Stimulated activated naive CD8-positive, alpha-beta T cell treated with anti-CD3 and anti-CD28 coated beads, Interleukin-15, Interleukin-2, amounts not matched to agents 100 ng/mL and 50 ng/mL, for 24 hours (primary cell): Measurements from ENCODE around the gene ANO7.

Experiments used
- H3K27ac Mint-ChIP-seq: one replicate; pipeline ENCODE4 v1.8.0; 2021; ENCODE audit warnings: mild to moderate bottlenecking, mixed read lengths
- H3K27me3 Mint-ChIP-seq: one replicate; pipeline ENCODE4 v1.8.0; 2021; ENCODE audit warnings: mixed read lengths
- H3K36me3 Mint-ChIP-seq: one replicate; pipeline ENCODE4 v1.8.0; 2021; ENCODE audit warnings: low read depth, mixed read lengths
- H3K4me1 Mint-ChIP-seq: one replicate; pipeline ENCODE4 v1.8.0; 2021; ENCODE audit warnings: low read depth, mixed read lengths
- H3K4me3 Mint-ChIP-seq: one replicate; pipeline ENCODE4 v1.8.0; 2021; ENCODE audit warnings: mild to moderate bottlenecking, mixed read lengths
- H3K9me3 Mint-ChIP-seq: one replicate; pipeline ENCODE4 v1.8.0; 2021; ENCODE audit warnings: mixed read lengths

Gene ANO7, protein sequence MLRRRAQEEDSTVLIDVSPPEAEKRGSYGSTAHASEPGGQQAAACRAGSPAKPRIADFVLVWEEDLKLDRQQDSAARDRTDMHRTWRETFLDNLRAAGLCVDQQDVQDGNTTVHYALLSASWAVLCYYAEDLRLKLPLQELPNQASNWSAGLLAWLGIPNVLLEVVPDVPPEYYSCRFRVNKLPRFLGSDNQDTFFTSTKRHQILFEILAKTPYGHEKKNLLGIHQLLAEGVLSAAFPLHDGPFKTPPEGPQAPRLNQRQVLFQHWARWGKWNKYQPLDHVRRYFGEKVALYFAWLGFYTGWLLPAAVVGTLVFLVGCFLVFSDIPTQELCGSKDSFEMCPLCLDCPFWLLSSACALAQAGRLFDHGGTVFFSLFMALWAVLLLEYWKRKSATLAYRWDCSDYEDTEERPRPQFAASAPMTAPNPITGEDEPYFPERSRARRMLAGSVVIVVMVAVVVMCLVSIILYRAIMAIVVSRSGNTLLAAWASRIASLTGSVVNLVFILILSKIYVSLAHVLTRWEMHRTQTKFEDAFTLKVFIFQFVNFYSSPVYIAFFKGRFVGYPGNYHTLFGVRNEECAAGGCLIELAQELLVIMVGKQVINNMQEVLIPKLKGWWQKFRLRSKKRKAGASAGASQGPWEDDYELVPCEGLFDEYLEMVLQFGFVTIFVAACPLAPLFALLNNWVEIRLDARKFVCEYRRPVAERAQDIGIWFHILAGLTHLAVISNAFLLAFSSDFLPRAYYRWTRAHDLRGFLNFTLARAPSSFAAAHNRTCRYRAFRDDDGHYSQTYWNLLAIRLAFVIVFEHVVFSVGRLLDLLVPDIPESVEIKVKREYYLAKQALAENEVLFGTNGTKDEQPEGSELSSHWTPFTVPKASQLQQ

DNA sequence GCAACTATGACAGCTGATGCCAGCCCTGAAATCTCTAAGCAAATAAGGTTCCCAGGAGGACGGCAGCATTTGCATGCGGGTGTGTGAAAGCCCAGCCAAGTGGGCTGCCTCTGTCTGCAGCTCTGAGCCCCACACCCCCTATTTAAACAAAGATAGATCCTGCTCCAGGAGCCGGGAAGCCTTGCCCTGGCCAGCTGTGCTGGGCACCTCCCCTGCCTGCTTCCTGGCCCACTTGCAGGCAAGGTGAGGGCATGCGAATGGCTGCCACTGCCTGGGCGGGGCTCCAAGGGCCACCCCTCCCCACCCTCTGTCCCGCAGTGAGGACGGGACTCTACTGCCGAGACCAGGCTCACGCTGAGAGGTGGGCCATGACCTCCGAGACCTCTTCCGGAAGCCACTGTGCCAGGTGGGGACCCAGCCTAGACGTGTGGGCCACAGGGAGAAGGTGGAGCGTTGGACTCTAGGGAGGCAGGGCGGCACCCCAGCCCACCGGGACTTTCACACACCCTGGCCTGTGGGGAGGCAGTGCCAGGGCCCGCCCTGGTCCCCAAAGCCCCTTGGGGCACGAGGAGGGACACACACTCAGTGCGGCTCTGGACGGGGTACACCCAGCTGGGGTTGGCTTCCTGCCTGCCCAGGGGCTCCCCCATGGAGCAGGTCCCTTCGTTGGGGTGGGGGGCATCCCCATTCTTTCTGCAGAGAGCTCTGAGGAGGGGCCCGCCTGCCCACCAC lies at the start of gene ANO7:
Gene ANO7, plus strand, starts transcription at position 317 of the 732 bp plus-strand sequence. CDS start 1,387 bp downstream, outside the sequence.
- H3K36me3 Mint-ChIP-seq = peaks cover 2% of the 10 kb centered on the region
- no peak within 1 kb of the TSS for H3K4me3 Mint-ChIP-seq
- no peaks in the 10 kb centered on the region for H3K27me3 Mint-ChIP-seq
- H3K27ac Mint-ChIP-seq = no peak within 1 kb of the TSS
- no peaks in the 10 kb centered on the region for H3K9me3 Mint-ChIP-seq
- H3K4me1 Mint-ChIP-seq = no peaks in the 10 kb centered on the region

DNA sequence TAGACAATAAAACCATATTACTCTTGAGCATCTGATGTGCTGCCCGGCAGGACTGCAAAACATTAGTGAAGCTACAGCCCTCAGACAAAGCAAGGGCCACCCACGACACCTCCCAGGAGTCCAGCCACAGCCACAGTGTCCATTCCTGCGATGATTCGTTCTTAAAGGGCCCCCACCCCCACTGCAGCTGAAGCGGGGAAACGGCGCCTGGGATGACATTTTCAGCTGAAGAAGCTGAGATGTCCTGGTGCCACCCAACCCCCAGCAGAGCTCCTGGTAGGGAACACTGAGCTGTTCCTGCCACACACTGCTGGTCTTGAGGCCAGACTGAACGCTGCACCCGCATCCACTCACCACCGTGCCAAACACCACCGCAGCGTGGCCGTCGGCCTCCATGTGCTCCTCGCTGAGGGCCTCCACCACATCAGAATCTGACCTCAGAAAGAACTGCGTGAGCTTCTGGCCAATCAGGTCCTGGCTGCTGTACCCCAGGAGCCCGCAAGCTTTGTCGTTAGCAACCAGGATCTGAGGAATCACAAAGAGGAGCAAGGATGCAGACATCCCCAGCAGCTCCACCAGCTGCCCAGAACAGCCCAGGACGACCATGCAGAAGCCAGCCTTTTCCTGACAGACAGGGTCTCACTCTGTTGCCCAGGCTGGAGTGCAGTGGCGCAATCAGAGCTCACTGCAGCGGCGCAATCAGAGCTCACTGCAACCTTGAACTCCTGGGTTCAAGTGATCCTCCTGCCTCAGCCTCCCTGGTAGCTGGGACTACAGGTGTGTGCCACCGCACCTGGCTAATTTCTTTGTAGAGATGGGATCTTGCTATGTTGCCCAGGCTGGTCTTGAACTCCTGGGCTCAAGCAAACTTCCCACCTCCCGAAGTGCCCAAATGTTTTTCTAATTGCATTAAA lies 48.7 kb upstream of the ANO7 start:
- Mint-ChIP-seq H3K4me1 (no peaks in the 10 kb centered on the region), H3K36me3 (peaks cover 41% of the 10 kb centered on the region), H3K4me3 (no peak overlapping the region), H3K9me3 (no peaks in the 10 kb centered on the region), H3K27me3 (no peaks in the 10 kb centered on the region), H3K27ac (no peak overlapping the region)

DNA sequence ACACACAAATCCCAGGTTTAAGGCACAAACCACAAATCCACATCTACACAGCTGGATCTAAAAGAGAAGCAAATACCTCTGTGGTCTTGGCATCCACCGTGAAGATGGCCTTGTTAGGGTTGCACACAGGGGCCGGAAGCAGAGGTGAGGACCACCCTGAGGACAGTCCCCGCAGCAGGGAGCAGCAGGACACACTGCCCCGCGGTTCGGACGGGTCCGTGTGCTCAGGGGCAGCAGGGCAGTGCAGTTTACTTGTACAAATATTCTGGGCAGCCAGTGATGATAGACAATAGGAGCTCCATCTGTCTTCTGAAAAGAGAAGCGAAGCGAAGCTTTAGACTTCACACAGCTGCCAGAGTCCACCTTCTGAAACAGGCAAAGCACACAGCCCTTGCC lies 48.0 kb upstream of the ANO7 start:
- no peaks in the 10 kb centered on the region for H3K27me3 Mint-ChIP-seq
- peaks cover 44% of the 10 kb centered on the region for H3K36me3 Mint-ChIP-seq
- H3K4me1 Mint-ChIP-seq = no peaks in the 10 kb centered on the region
- no peak overlapping the region for H3K4me3 Mint-ChIP-seq
- H3K9me3 Mint-ChIP-seq = no peaks in the 10 kb centered on the region
- no peak overlapping the region for H3K27ac Mint-ChIP-seq

DNA sequence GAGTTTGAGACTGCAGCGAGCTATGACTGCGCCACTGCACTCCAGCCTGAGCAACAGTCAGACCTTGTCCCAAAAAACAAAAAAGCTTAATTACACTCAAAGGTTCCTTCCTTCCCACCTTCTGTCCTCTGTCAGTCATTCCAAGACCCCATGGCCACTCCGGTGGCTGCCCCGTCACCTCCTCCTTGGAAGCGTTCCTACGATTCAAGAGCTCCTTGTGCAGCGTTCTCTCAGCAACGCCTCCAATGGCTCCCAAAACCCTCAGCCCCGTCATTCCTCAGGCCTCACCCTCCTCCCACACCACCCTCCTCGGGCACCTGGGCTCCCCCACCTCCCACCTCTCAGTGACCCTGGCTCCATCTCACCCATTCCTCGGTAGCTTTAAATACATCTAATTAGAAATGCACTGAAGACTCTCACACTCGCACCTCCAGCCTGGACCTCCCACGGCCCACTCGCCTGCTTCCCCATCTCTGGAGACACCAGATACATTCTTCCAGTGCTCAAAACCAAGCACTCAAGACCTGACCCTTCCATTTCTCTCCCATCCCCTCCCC lies 47.2 kb upstream of the ANO7 start:
- Mint-ChIP-seq H3K4me1 (peaks cover 2% of the 10 kb centered on the region), H3K9me3 (no peaks in the 10 kb centered on the region), H3K27me3 (no peaks in the 10 kb centered on the region), H3K4me3 (no peak overlapping the region), H3K36me3 (peaks cover 42% of the 10 kb centered on the region), H3K27ac (peak overlapping the region; percentile 27)

DNA sequence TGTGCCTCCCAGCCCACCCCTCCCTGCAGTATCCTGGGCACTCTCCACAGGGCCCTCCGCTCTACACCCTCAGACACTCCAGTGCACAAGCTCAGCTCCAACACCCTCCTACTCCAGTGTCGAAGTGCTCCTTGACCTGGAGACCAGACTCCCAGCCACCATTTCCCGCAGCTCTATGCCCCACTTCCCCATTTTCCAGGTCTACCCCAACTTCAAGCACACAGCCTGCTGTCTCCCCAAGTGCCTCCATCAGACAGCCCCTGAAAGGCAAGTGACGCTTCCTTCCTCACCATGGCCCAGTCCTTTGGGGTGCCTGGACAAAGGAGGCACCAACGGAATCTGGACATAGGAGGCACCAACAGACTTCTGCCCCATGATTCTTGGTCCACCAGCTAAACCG lies 46.4 kb upstream of the ANO7 start:
- H3K36me3 Mint-ChIP-seq = peaks cover 40% of the 10 kb centered on the region
- H3K4me3 Mint-ChIP-seq = no peak overlapping the region
- H3K4me1 Mint-ChIP-seq = peaks cover 9% of the 10 kb centered on the region
- H3K9me3 Mint-ChIP-seq = no peaks in the 10 kb centered on the region
- peak overlapping the region; percentile 8 for H3K27ac Mint-ChIP-seq
- H3K27me3 Mint-ChIP-seq = no peaks in the 10 kb centered on the region

DNA sequence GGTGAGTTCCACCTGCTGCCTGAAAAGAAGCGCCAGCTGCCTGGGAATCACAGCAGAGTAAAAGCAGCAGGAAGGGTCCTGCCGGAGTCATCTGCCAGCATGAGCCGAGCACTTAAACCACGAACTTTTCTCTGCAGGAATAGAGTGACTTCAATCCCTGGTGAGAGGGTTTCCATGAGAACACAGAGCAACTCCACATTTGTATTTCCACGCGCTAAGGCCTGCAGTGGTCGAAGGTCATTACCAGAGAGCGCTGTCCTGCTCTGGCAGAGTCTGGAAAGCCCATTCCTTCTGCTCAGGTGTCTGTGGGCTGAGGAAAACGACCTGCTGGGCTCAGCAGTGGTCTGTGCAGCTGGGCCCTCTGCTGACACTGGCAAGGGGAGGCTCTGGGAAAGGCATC lies 45.9 kb upstream of the ANO7 start:
- Mint-ChIP-seq H3K27ac (no peak overlapping the region), H3K27me3 (no peaks in the 10 kb centered on the region), H3K4me3 (no peak overlapping the region), H3K9me3 (no peaks in the 10 kb centered on the region), H3K4me1 (peaks cover 10% of the 10 kb centered on the region), H3K36me3 (peaks cover 40% of the 10 kb centered on the region)

DNA sequence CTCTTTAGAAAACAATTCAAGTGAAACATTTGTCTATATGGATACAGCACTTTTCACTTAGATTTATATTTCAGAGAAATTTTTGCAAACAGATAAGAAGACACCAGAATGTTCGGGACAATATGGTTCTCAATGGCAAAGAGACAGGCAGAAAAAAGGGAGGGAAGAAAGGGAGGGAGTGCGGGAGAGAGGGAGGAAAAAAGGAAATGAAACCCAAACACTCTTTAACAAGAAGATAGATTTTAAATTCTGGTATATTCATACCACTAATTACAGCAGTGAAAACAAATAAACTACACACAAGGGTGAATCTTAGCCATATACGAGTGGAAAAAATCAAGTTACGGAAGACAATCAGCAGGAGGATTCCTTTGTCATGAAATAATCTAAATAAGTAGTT lies 42.2 kb upstream of the ANO7 start:
- Mint-ChIP-seq H3K4me3 (no peak overlapping the region), H3K4me1 (peaks cover 35% of the 10 kb centered on the region), H3K27ac (no peak overlapping the region), H3K9me3 (no peaks in the 10 kb centered on the region), H3K36me3 (peaks cover 19% of the 10 kb centered on the region), H3K27me3 (no peaks in the 10 kb centered on the region)

DNA sequence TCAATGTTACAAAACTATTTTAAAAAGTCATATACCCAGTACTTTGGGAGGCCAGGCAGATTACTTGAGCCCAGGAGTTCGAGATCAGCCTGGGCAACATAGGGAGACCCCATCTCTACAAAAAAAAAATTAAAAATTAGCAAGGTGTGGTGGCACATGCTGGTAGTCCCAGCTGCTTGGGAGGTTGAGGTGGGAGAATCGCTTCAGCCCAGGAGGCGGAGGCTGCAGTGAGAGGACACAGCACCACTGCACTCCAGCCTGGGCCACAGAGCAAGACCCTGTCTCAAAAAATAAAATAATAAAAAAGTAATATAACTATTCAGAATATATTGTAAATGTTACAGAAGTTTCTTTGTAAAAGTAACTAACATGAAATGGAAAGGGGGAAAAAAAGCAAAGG lies 41.1 kb upstream of the ANO7 start:
- Mint-ChIP-seq H3K27ac (no peak overlapping the region), H3K36me3 (peaks cover 19% of the 10 kb centered on the region), H3K4me1 (peaks cover 46% of the 10 kb centered on the region), H3K4me3 (no peak overlapping the region), H3K27me3 (no peaks in the 10 kb centered on the region), H3K9me3 (no peaks in the 10 kb centered on the region)

DNA sequence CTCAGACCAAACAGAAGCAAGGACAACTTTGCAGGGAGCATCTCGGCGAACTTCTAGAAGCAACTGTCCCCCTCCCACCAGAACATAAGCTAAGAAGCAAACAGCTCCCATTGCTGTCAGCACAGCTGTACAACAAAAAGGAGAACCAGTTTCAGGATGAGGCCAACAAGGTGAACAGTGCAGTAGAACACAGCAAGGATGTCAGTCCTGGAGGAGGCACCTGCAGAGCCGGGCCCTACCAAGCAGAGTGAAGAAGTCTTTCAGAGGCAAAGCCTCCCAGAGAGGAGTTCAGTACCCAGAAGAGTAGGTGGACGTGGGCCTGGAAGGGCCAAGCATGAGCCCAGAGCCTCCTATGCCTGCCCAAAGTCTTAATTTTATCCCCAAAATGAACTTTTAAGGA lies 40.2 kb upstream of the ANO7 start:
- H3K27ac Mint-ChIP-seq = peak overlapping the region; percentile 81

DNA sequence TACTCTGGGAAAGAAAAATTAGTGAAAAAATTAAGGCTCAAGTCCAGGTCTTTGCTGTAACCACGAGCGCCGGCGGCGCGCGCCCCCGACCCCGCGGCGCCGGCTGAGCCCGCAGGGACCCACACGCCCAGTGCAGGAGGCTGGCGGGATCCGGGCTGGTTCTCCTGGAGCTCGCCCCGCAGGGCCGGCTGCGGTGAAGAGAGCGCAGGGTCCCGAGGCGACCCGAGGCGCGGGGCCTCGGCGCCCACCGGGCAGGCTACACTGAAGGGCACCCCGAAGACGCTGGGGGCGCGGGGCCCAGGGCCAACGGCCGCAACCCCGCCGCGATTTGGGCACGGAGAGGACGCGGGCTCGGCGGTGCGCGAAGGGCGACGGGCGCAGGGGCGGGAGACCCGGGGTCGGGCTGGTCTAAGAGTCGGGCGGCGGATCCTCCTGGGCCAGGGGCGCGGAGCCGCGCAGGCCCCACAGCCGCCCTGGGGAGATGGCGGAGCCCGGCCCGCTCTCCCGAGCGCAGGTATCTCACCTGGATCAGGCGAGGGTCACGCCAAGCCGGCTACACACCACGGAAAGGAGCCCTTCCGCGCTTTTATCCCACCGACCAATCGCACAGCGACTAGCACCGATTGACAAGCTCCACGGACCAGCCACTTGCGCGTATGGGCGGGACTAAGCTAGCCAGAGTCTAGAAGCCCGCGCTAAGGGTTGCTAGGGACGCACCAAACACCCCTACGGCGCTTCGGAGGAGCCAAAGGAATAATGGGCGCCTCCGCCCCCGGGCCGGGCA lies 39.4 kb upstream of the ANO7 start, which contains the start of gene PASK:
Gene PASK, minus strand, starts transcription at position 582 of the 784 bp plus-strand sequence. CDS start 6,440 bp downstream, outside the sequence.
- Mint-ChIP-seq H3K36me3 (peaks cover 19% of the 10 kb centered on the region), H3K27me3 (no peaks in the 10 kb centered on the region), H3K27ac (peak within 1 kb of the TSS; percentile 94), H3K4me3 (peak within 1 kb of the TSS; percentile 95), H3K9me3 (no peaks in the 10 kb centered on the region), H3K4me1 (peaks cover 58% of the 10 kb centered on the region)

More for the DNA sequence above, 40.2 kb upstream of the ANO7 start:
- Mint-ChIP-seq H3K9me3 (no peaks in the 10 kb centered on the region), H3K4me1 (peaks cover 53% of the 10 kb centered on the region), H3K27me3 (no peaks in the 10 kb centered on the region), H3K36me3 (peaks cover 14% of the 10 kb centered on the region), H3K4me3 (peak overlapping the region; percentile 95)

DNA sequence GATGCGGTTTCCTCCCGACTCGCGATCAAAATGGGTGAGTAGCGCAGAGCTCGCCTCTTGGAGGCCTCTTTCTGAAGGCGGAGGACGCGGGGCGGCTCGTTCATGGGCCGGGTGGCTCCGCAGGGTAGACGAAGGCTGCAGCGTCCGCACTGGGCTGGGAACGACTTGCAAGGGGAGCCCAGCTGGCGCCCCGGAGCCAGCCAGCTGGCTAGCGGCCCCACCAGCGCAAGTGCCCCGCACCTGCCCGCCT lies 38.9 kb upstream of the ANO7 start:
- Mint-ChIP-seq H3K27me3 (no peaks in the 10 kb centered on the region), H3K4me1 (peaks cover 59% of the 10 kb centered on the region), H3K4me3 (peak overlapping the region; percentile 95), H3K27ac (peak overlapping the region; percentile 72), H3K36me3 (peaks cover 19% of the 10 kb centered on the region), H3K9me3 (no peaks in the 10 kb centered on the region)

DNA sequence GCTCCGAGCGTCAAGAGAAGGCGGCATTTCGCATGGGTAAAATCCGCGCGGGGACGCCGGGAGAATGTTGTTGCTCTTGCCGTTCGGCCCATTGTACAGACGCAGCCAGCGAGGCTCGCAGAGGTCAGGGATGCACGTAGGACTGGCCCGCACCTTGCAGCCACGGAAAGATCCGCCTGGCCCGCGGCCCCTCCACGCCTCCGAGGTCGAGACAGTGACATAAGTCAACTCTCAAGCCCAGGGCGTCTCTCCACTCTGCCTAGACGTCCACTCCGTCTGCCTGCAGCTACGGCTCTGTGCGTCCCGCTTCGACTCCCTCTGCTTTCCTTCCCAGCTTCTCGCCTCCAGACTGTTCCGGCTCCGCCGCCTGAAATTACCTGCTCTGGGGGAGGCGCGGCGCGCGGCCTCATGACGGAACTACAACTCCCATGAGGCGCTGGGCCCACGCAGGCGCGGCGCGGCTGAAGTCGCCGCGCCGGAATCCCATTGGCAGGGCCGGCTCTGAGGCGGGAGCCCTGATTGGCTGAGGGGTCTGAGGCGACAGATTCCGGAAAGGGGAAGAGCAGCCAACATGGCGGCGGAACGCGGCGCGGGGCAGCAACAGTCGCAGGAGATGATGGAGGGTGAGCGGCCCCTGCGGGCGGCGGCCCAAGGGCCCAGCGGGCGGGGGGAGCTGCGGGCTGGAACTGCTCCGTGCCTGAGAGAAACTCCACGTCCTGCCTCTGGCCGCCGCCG lies 38.4 kb upstream of the ANO7 start, which contains the start of gene PPP1R7:
Gene PPP1R7, plus strand, starts transcription at position 543 of the 735 bp plus-strand sequence. Its CDS starts 29 bp downstream, at position 572.
- H3K4me1 Mint-ChIP-seq = peaks cover 64% of the 10 kb centered on the region
- H3K4me3 Mint-ChIP-seq = peak within 1 kb of the TSS; percentile 95
- H3K36me3 Mint-ChIP-seq = peaks cover 22% of the 10 kb centered on the region
- no peaks in the 10 kb centered on the region for H3K9me3 Mint-ChIP-seq
- no peaks in the 10 kb centered on the region for H3K27me3 Mint-ChIP-seq
- peak within 1 kb of the TSS; percentile 94 for H3K27ac Mint-ChIP-seq
